HG03280 (cell line): ENCODE results near the gene NOP53.
"Not testable (repeated sequence)": the region's sequence is repeated elsewhere in the genome, so short reads cannot be mapped to it uniquely, and the experiment has no call there.

Source experiments
- ATAC-seq: cut with Tn5 transposase; IDR thresholded peaks from one replicate; pipeline ENCODE4 v1.9.1; 2021; ENCODE audit warnings: mild to moderate bottlenecking, moderate library complexity; ENCODE audit not compliant: unreplicated experiment

Gene NOP53

GRCh38 chr19:47745010-47745901, at the start of gene NOP53:
TSS of gene NOP53 (plus strand) at chr19:47745546. CDS start at chr19:47745560, 14 bp downstream.
- peak; percentile 73 for ATAC-seq

DNA sequence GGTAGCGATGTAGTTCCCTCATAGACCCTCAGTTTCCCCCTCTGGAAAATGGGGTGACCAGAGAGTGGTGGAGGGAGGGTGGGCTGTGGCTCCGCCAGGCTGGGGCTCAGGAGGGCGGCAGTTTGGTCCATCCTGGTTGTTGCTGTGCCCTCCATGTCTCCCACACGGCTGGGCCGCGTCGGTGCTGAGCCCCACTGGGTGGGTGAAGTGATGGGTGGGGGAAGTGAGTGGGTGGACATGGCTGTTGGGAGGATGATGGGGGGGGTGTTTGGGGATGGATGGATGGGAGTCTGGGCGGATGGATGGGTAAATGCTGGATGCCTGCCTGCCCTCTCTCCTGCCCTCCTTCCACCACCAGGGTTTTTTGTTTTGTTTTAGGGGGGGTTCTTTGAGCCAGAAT, 48.7 kb upstream of the NOP53 start:
- no peak for ATAC-seq

DNA sequence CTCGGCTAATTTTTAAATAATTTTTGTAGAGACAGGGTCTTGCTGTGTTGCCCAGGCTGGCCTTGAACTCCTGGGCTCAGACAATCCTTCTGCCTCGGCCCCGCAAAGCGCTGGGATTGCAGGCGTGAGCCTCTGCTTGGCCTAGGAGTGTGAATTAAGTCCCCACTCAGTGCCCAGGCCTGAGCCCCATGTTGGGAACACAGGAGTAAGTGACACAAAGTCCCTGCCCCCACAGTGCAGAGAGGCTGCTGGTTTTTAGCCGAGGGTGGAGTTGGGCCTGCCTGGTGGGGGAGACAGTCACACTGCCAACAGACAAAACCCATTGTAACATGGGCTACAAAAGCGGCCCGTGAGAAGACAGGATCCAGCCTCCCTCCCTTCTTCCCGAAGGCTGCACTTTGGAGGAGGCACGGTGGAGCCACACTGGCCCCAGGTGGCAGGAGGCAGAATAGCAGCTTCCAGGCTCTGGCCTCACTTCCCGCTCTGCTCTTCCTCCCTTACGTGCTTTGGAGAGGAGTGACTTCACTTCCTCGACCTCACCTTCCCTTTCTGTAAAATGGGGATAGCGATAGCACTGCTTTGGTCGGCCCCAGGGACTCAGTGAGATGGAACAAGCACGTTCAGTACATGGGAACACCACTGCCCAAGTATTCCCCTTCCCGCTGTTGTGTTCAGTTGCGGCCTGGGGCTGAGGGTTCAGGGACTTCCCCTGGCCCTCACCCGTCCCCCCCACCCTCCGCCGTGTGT, 47.3 kb upstream of the NOP53 start:
- ATAC-seq = no peak

- ATAC-seq = no peak
Measured at GRCh38 chr19:47698631-47699359, 46.6 kb upstream of the NOP53 start.

GRCh38 chr19:47699360-47699917, 45.9 kb upstream of the NOP53 start:
- no peak for ATAC-seq

DNA sequence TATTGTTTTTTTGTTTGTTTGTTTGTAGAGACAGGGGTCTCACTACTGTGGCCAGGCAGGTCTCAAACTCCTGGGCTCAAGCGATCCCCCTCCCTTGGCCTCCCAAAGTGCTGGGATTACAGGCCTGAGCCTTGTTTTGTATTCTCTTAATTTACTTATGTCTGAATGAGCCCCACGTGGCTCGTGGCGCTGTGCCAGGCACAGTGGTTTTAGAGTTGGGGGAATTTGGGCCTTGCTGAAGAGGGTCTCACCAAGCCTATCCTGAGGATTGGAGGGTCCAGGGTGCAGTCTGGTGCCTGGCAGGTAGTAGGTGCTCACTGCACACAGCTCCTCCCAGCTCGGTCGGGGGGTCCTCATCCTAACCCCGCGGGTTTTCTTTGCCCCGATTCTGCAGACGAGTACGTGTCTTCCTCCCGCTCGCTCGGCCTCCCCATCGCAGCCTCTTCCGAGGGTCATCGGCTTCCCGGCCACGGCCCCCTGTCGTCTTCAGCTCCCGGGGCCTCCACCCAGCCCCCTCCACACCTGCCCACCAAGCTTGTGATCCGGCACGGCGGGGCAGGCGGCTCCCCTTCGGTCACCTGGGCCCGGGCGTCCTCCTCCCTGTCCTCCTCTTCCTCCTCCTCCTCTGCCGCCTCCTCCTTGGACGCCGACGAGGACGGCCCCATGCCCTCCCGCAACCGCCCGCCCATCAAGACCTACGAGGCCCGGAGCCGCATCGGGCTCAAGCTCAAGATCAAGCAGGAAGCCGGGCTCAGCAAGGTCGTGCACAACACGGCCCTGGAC, 44.2 kb upstream of the NOP53 start:
- no peak for ATAC-seq

DNA sequence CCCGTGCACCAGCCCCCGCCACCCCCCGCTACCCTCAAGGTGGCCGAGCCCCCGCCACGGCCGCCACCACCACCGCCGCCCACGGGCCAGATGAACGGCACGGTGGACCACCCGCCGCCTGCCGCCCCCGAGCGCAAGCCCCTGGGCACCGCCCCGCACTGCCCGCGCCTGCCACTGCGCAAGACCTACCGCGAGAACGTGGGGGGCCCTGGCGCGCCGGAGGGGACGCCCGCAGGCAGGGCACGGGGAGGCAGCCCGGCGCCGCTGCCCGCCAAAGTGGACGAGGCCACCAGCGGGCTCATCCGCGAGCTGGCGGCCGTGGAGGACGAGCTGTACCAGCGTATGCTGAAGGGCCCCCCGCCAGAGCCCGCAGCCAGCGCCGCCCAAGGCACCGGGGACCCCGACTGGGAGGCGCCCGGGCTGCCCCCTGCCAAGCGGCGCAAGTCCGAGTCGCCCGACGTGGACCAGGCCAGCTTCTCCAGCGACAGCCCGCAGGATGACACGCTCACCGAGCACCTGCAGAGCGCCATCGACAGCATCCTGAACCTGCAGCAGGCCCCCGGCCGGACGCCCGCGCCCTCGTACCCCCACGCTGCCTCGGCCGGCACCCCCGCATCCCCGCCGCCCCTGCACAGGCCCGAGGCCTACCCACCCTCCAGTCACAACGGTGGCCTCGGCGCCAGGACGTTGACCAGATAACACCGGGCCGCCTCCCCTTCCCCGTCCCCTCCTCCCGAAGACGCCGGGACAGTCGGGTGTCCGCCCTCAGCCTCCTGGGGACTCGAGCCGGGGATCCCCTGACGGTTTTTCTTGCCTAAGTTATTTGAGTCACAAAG, 43.4 kb upstream of the NOP53 start:
- ATAC-seq = no peak

DNA sequence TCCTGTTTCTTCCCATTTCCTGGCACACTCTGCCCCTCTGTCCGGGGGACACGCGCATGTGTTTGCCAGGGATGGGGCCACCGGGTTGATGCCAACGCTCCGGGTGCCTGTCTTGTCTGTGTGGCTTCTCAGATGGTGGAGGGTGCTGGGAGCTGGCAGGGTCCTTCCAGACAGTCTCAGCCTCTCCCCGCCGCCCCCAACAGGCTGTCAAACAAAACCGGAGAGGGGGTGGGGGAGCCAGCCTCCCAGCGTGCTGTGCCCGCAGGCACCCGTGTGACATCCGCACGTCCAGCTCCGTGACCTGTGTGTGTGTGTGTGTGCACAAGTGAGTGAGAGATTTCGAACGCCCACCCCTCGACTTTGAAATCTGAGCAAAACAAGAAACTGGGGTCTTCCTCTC, 42.7 kb upstream of the NOP53 start:
- no peak for ATAC-seq

- ATAC-seq = no peak
Measured at GRCh38 chr19:47703301-47703700, 42.0 kb upstream of the NOP53 start.

DNA sequence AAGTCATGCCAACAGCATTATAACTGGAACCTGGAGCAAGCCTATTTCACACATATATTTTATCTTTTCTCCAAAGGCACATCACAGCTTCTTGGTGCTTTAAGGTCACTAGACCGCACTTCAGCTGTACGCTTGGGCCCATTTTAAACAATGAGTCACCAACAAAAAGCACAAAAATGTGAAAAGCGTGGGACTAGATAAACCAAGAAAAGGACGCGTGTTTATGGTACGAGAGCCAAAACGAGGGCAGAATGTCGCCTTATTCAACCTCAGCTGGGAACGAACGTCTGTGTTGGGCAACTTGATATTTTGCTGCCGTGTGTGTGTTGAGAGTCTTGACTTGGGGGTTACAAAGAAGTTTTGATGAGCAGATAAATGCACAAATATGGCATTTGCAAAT, 41.3 kb upstream of the NOP53 start:
- no peak for ATAC-seq

- no peak for ATAC-seq
Measured at GRCh38 chr19:47704656-47705055, 40.7 kb upstream of the NOP53 start.

DNA sequence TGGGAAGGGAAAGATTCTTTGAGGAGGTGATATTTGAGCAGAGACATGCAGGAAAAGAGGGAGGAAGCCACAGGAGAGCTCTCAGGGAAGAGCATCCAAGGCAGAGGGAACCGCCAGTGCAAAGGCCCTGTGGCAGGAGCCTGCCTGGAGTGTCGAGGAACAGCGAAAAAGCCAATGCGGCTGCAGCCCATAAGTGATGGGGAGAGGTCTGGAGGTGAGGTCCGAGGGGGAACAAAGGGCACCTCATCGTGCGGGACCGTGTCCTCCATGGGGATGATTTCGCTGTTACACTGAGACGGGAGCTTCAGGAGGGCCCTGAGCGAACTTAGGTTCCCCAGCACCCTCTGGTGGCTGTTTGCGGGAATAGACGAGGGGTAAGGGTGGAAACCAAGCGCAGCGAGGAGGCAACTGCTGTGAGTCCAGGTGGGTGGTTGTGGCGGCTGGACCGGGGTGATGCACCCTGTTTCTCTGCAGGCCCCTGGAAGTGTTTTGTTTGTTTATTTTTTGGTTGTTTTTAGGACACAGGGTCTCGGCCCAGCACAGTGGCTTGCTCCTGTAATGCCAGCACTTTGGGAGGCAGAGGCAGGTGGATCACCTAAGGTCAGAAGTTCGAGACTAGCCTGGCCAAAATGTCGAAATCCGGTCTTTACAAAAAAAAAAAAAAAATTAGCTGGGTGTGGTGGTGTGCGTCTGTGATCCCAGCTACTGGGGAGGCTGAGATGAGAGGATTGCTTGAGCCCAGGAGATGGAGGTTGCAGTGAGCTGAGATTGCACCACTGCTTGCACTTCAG, 38.0 kb upstream of the NOP53 start:
- ATAC-seq = no peak

GRCh38 chr19:47711652-47712242, 33.6 kb upstream of the NOP53 start:
- no peak for ATAC-seq

- no peak for ATAC-seq
Measured at GRCh38 chr19:47713046-47714021, 32.0 kb upstream of the NOP53 start, which contains the start of gene EHD2. TSS of gene EHD2 (plus strand) at chr19:47713422. CDS start at chr19:47716613, 3,191 bp downstream.

DNA sequence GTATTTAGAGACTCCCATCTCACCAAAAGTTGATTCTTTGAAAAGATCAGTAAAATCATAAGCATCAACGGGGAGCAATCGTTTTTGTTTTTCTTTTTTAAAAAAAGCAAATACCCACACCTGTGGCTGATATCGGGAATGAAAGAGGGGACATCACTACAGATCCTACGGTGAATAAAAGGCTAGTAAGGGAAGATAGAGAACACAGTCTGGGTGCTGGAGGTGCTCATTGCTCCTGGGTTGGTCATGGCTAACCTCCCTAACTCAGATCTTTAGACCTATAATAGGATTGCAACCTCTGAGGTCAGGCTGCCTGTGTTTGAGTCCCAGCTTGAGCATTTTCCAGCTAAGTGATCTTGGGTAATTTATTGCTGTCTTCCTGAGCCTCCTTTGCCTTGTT, 31.0 kb upstream of the NOP53 start:
- ATAC-seq = no peak

DNA sequence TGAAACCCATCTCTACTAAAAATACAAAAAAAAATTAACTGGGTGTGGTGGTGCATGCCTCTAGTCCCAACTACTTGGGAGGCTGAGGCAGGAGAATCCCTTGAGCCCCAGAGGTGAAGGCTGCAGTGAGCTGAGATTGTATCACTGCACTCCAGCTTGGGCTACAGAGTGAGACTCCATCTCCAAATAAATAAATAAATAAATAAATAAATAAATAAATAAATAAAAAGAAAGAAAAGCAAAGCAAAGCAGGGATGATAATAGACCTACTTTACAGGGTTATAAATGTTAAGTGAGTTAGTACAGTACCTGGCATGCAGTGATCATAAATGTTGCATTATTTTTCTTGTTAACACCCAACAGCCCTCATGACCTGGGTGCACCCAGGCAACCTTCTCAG, 30.5 kb upstream of the NOP53 start:
- ATAC-seq = not testable (repeated sequence)
